Liver (tissue), 9 donors: ENCODE results near the gene TLE7. TPM values are rescaled to one million over a fixed set of nuclear protein-coding genes. Genes with fewer than 3 reads are reported as not detected.

Experiments used
- DNase-seq: peaks from one replicate; pipeline ENCODE4 v3.0.0-alpha.2; 2017; ENCODE audit warnings: low spot score
- H3K27ac ChIP-seq, 2 donors: one replicate each; pipeline ENCODE4 v1.7.0; 2013; ENCODE audit warnings: inconsistent platforms in 2 of 2, low read length in 2 of 2, control low read depth in 1 of 2, low read depth in 1 of 2, mild to moderate bottlenecking in 1 of 2
- H3K27me3 ChIP-seq, 4 donors: one replicate each; pipeline versions ENCODE4 v1.6.1 to v1.7.0; 2013; ENCODE audit warnings: low read length in 3 of 4, inconsistent platforms in 1 of 4, mild to moderate bottlenecking in 1 of 4, moderate library complexity in 1 of 4; ENCODE audit not compliant: control insufficient read depth in 4 of 4, insufficient read depth in 4 of 4
- H3K36me3 ChIP-seq, 4 donors: one replicate each; pipeline versions ENCODE4 v1.6.1 to v1.7.0; 2013; ENCODE audit warnings: low read length in 3 of 4, mild to moderate bottlenecking in 3 of 4, low read depth in 1 of 4, moderate library complexity in 1 of 4; ENCODE audit not compliant: control insufficient read depth in 4 of 4, insufficient read depth in 3 of 4
- H3K4me1 ChIP-seq, 4 donors: one replicate each; pipeline versions ENCODE4 v1.6.1 to v1.7.0; 2013; ENCODE audit warnings: low read length in 3 of 4, mild to moderate bottlenecking in 3 of 4, moderate library complexity in 1 of 4; ENCODE audit not compliant: control insufficient read depth in 4 of 4, insufficient read depth in 4 of 4
- H3K4me3 ChIP-seq, 3 donors: one replicate each; pipeline versions ENCODE4 v1.6.1 to v1.7.0; 2013; ENCODE audit warnings: low read length in 3 of 3, control low read depth in 1 of 3, low read depth in 1 of 3, mild to moderate bottlenecking in 1 of 3
- H3K9ac ChIP-seq, 2 donors: one replicate each; pipeline ENCODE4 v1.7.0; 2013; ENCODE audit warnings: low read length in 2 of 2, mild to moderate bottlenecking in 2 of 2, moderate library complexity in 2 of 2, control low read depth in 1 of 2, low read depth in 1 of 2
- H3K9me3 ChIP-seq, 4 donors: one replicate each; pipeline versions ENCODE4 v1.6.1 to v1.7.0; 2013; ENCODE audit warnings: low read length in 3 of 4; ENCODE audit not compliant: control insufficient read depth in 4 of 4
- ATF3 ChIP-seq: IDR thresholded peaks from 2 replicates; pipeline ENCODE4 v1.6.1; 2016; ENCODE audit warnings: antibody characterized with exemption
- CTCF ChIP-seq: fragments of 150-350 bp; IDR thresholded peaks from 2 replicates; pipeline ENCODE4 v1.5.1; 2017; ENCODE audit warnings: improper control_type of control experiment, low read depth, low read length; ENCODE audit not compliant: missing input control
- EGR1 ChIP-seq, 2 donors: IDR thresholded peaks; 2 replicates each; pipeline ENCODE4 v1.6.1; 2016 to 2018; ENCODE audit warnings: antibody characterized with exemption in 2 of 2, low read depth in 2 of 2
- FOXA1 ChIP-seq: IDR thresholded peaks from 2 replicates; pipeline ENCODE4 v1.6.1; 2016; ENCODE audit warnings: antibody characterized with exemption
- FOXA2 ChIP-seq: IDR thresholded peaks from 2 replicates; pipeline ENCODE4 v1.6.1; 2016; ENCODE audit warnings: antibody characterized with exemption
- GABPA ChIP-seq, 2 donors: IDR thresholded peaks in 1 of 2; conservative IDR thresholded peaks in 1 of 2; 2 replicates each; pipeline ENCODE4 v1.6.1; 2016; ENCODE audit warnings: antibody characterized with exemption in 2 of 2, mild to moderate bottlenecking in 1 of 2, moderate library complexity in 1 of 2
- HNF4A ChIP-seq, 2 donors: conservative IDR thresholded peaks; 2 replicates each; pipeline ENCODE4 v1.6.1; 2016; ENCODE audit warnings: antibody characterized with exemption in 2 of 2, mild to moderate bottlenecking in 2 of 2
- HNF4G ChIP-seq: IDR thresholded peaks from 2 replicates; pipeline ENCODE4 v1.6.1; 2016; ENCODE audit warnings: antibody characterized with exemption
- JUND ChIP-seq, 2 donors: IDR thresholded peaks; 2 replicates each; pipeline ENCODE4 v1.6.1; 2016; ENCODE audit warnings: antibody characterized with exemption in 2 of 2
- MAX ChIP-seq: IDR thresholded peaks from 2 replicates; pipeline ENCODE4 v1.6.1; 2016; ENCODE audit warnings: antibody characterized with exemption
- NR2F2 ChIP-seq: IDR thresholded peaks from 2 replicates; pipeline ENCODE4 v1.6.1; 2016; ENCODE audit warnings: antibody characterized with exemption
- RAD21 ChIP-seq, 2 donors: IDR thresholded peaks; 2 replicates each; pipeline ENCODE4 v1.6.1; 2016; ENCODE audit warnings: antibody characterized with exemption in 2 of 2, mild to moderate bottlenecking in 2 of 2
- REST ChIP-seq: IDR thresholded peaks from 2 replicates; pipeline ENCODE4 v1.6.1; 2016; ENCODE audit warnings: antibody characterized with exemption, mild to moderate bottlenecking
- RXRA ChIP-seq, 2 donors: IDR thresholded peaks; 2 replicates each; pipeline ENCODE4 v1.6.1; 2017 to 2018; ENCODE audit warnings: antibody characterized with exemption in 2 of 2, mild to moderate bottlenecking in 1 of 2
- SP1 ChIP-seq: IDR thresholded peaks from 2 replicates; pipeline ENCODE4 v1.6.1; 2018; ENCODE audit warnings: antibody characterized with exemption, mild to moderate bottlenecking
- YY1 ChIP-seq: IDR thresholded peaks from 2 replicates; pipeline ENCODE4 v1.6.1; 2016; ENCODE audit warnings: antibody characterized with exemption, mild to moderate bottlenecking
- ZBTB33 ChIP-seq: IDR thresholded peaks from 2 replicates; pipeline ENCODE4 v1.6.1; 2016; ENCODE audit warnings: antibody characterized with exemption
- WGBS: extraction: QIAGEN DNeasy Blood & Tissue Kit; methylation state at CpG from one replicate; pipeline ENCODE4 v1.1.7; 2013; 5-methylcytosine and 5-hydroxymethylcytosine counted together
- polyA plus RNA-seq, 2 donors: library from polyadenylated mRNA; stranded (reverse) in 1 of 2; unstranded in 1 of 2; fragments of 200-250 nt in 1 of 2; fragments of >200 nt in 1 of 2; fragmentation: Nextera tagmentation in 1 of 2; extraction: Ambion mirVana in 1 of 2; gene quantifications; one replicate each; pipeline versions ENCODE4 v1.2.1 to v1.2.3, GENCODE V29; 2013 to 2015
- total RNA-seq, 2 donors: library from RNA; depleted of rRNA; stranded (reverse); fragments of >200 nt; gene quantifications; one replicate each; pipeline ENCODE4 v1.2.3, GENCODE V29; 2014
- donor health status: healthy.
- donor health status: healthy.
- donor health status: healthy.
- donor health status: healthy.
- donor health status: healthy.

TLE7 gene
- total and polyA plus RNA-seq, 4 donors, result not detected

- Histone ChIP-seq H3K36me3 (peaks cover 0 to 10% (median 6%) of the 10 kb centered on the region in 4 donors), H3K9me3 (peaks cover 31 to 59% (median 48%) of the 10 kb centered on the region in 4 donors), H3K4me1 (no peaks in the 10 kb centered on the region), H3K27ac (no peak overlapping the region), H3K4me3 (no peak overlapping the region), H3K9ac (no peak overlapping the region), H3K27me3 (no peaks in the 10 kb centered on the region)
- no peak for DNase-seq
- WGBS, result 95% methylated on average over 6 of the region's 6 CpGs
- TF ChIP-seq REST, result no peak
- no peak for TF ChIP-seq HNF4G
- no peak for TF ChIP-seq YY1
- TF ChIP-seq JUND (IDR thresholded peaks at IDR 0.05), result no peak
- no peak for TF ChIP-seq ATF3
- no peak for TF ChIP-seq MAX
- TF ChIP-seq GABPA (IDR thresholded peaks at IDR 0.05 in 1 of 2, conservative IDR thresholded peaks at IDR 0.05 in 1 of 2), result no peak
- TF ChIP-seq RXRA (IDR thresholded peaks at IDR 0.05), result no peak
- TF ChIP-seq RAD21 (IDR thresholded peaks at IDR 0.05), result no peak
- no peak for TF ChIP-seq FOXA1
- no peak for TF ChIP-seq SP1
- no peak for TF ChIP-seq ZBTB33
- no peak for TF ChIP-seq NR2F2
- TF ChIP-seq CTCF, result no peak
- TF ChIP-seq HNF4A (conservative IDR thresholded peaks at IDR 0.05), result no peak
- no peak for TF ChIP-seq FOXA2
- no peak for TF ChIP-seq EGR1 (IDR thresholded peaks at IDR 0.05; ENCODE audit: low read depth in 2 of 2)
Observed at GRCh38 chr16:71443714-71444113, 1.9 kb upstream of the TLE7 start.
